ENCODE data around the gene MAPK1IP1L.
"Not testable (repeated sequence)": the region's sequence is repeated elsewhere in the genome, so short reads cannot be mapped to it uniquely, and the experiment has no call there.

Gene MAPK1IP1L

DNA sequence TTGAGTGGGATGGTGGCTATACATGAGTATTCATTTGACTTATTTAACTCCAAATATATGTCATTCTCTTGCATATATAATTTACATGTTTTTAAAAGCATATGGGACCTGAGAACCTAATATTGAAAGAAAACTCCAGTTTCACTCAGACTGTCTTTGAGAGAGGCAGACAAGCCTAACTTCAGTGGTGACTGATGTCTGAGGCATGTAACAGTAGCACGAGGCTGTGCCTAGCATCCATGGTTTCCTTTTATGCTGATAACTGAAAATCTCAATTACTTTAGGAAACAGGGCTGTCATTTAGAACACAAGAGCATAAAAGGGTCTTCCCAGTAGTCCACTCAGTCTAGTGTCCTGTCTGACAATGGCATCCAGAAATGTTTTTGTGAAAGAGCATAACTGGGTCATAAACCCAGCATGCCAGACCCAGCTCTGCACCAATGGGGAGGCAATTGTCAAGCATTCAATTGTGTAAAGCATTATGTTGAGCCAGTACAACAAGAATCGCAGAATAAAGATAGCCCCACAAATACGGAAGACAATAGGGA lies 24.3 kb downstream of the MAPK1IP1L start:
- Histone ChIP-seq H3K36me3 (ENCODE audit: control insufficient read depth, insufficient read depth, low read length) (no peaks in the 10 kb centered on the region), H3K27me3 (ENCODE audit: control insufficient read depth, insufficient read depth, low read length) (no peaks in the 10 kb centered on the region), H3K4me3 (ENCODE audit: low read depth, low read length) (no peak overlapping the region), H3K4me1 (ENCODE audit: control insufficient read depth, insufficient read depth, low read length) (peaks cover 9% of the 10 kb centered on the region; the same call in 1 of the 2 replicates), H3K9me3 (ENCODE audit: control insufficient read depth, insufficient read depth, low read depth, low read length) (no peaks in the 10 kb centered on the region), H3K9ac (ENCODE audit: low read length) (no peak overlapping the region), H3K27ac (ENCODE audit: low read depth, low read length) (no peak overlapping the region)

DNA sequence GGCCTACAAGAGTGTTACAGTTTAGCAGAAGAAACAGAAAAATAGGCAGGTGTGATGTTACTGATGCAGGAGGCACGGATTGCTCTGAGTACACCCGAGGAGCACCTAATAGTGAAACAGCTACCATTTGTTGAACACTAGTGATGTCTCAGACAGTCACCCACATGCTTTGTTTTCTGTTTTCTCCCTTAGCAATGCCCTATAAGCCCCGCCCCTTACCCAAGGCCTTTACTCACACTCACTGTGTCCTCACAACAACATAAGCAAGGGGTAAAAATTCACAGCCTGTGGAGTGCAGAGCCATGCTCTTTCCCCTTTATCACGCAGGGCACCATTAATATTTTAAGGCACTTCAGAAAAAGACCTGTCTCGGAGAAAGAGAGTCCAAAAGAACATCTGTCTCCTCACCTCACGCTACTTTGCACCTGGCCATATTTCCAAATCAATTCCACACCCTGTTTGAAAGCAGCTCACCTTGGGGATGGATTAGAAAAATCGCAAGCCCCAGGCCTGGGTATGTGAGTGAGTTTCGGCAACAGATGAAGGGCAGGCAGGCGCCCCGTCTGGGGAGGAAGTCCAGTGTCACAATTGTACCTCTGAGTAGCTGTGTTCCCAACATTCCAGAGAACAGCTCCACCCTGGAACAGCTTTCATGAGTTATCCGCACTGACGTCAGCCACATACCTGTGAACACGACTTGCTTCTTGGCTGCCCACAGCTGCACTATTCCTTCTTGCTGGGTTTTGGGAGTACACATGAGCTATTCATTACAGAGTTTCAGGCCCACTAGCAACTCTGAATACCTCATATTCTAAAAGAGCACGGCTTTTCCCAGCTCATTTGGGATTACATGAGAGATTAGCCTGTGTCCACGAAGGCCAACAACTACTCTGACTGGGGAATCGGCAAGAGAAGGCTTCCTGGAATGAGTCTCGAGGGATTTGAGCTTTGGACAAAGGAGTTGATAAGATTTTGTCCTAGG lies 26.0 kb downstream of the MAPK1IP1L start:
- Histone ChIP-seq H3K9ac (ENCODE audit: low read length) (no peak overlapping the region), H3K27me3 (ENCODE audit: control insufficient read depth, insufficient read depth, low read length) (no peaks in the 10 kb centered on the region), H3K9me3 (ENCODE audit: control insufficient read depth, insufficient read depth, low read depth, low read length) (no peaks in the 10 kb centered on the region), H3K36me3 (ENCODE audit: control insufficient read depth, insufficient read depth, low read length) (no peaks in the 10 kb centered on the region), H3K4me3 (ENCODE audit: low read depth, low read length) (no peak overlapping the region), H3K4me1 (ENCODE audit: control insufficient read depth, insufficient read depth, low read length) (peaks cover 2% of the 10 kb centered on the region; the same call in 1 of the 2 replicates), H3K27ac (ENCODE audit: low read depth, low read length) (no peak overlapping the region)

DNA sequence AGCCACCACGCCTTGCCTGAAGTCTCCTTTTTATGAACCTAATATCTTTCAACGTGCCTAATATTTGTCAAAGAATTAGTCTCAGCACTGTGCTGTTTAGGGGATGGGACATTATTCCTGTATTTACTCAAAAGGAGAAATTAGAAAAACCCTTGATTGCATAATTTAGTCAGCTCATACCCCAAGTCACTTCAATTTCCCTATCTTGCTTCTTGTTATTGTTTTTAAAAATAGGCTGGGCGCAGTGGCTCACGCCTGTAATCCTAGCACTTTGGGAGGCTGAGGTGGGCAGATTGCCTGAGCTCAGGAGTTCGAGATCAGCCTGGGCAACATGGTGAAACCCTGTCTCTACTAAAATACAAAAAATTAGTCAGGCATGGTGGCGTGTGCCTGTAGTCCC lies 28.5 kb downstream of the MAPK1IP1L start:
- not testable (repeated sequence) for H3K4me1 ChIP-seq (ENCODE audit: control insufficient read depth, insufficient read depth, low read length); H3K27ac ChIP-seq (ENCODE audit: low read depth, low read length); H3K9me3 ChIP-seq (ENCODE audit: control insufficient read depth, insufficient read depth, low read depth, low read length); H3K27me3 ChIP-seq (ENCODE audit: control insufficient read depth, insufficient read depth, low read length); H3K36me3 ChIP-seq (ENCODE audit: control insufficient read depth, insufficient read depth, low read length); H3K9ac ChIP-seq (ENCODE audit: low read length); H3K4me3 ChIP-seq (ENCODE audit: low read depth, low read length)

DNA sequence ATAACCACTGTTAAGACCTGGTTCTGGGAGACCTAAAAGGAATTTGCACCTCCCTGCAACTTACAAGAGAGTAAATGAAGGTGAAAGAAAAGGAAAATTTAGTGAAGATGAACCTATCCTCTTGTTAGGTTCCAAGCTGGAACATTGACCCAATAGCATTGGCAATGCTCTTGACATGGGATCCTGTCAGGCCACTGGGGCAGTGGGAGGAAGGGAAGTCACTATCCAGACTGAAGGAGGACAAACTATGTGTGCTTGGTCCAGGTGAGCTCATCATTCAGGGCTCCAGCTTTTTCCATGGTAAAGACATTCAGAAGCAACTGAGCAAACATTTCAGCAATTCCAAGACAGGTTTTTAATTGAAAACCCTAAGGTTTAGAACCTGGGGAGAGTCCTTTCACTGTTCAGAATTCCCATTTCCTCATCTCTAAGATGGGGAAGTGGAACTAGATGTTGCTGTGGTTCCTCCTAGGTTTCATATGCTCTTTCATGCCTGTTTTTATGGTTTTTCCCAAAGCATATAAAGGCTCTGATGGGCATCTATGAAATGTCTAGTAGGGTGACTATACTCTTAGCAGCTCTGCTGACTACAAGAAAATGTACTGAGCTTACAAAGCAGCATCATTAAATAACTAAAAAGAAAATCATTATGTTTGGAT lies 33.1 kb downstream of the MAPK1IP1L start:
- no peaks in the 10 kb centered on the region for H3K4me1 ChIP-seq (ENCODE audit: control insufficient read depth, insufficient read depth, low read length)
- H3K27ac ChIP-seq (ENCODE audit: low read depth, low read length): no peak overlapping the region
- no peaks in the 10 kb centered on the region for H3K36me3 ChIP-seq (ENCODE audit: control insufficient read depth, insufficient read depth, low read length)

DNA sequence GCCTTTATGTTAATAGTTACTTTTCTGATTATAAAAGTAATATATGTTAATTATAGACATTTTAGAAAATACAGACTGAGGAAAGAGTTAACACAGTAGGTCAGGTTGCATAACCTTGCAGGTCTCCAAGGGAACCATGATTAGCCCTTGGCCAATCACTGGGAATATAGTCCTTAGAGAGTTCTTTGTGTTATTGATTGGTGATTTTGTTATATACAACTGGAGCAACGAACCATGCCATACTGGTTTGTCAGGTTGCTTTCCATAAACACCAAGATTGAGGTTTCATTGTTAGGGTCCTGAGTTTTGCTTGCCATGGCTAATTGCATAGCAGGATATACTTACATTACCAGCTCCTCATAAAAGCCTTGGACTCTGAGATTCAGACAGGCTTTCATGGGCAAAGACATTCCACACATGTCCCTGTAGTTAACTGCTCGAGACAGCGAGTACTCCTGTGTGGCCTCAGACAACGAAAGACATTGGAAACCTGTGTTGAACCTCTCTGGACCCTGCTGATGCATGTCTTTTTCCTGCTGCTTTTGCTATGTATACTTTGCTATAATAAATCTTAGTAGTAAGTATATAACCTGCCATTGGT lies 33.7 kb downstream of the MAPK1IP1L start:
- H3K9ac ChIP-seq (ENCODE audit: low read length): no peak overlapping the region
- no peaks in the 10 kb centered on the region; the same call in 1 of the 2 replicates for H3K9me3 ChIP-seq (ENCODE audit: control insufficient read depth, insufficient read depth, low read depth, low read length)
- H3K4me3 ChIP-seq (ENCODE audit: low read depth, low read length): no peak overlapping the region

More for the DNA sequence above, 33.1 kb downstream of the MAPK1IP1L start:
- Histone ChIP-seq H3K27me3 (ENCODE audit: control insufficient read depth, insufficient read depth, low read length) (no peaks in the 10 kb centered on the region), H3K4me3 (ENCODE audit: low read depth, low read length) (no peak overlapping the region), H3K9me3 (ENCODE audit: control insufficient read depth, insufficient read depth, low read depth, low read length) (no peaks in the 10 kb centered on the region; the same call in 1 of the 2 replicates), H3K9ac (ENCODE audit: low read length) (no peak overlapping the region)

DNA sequence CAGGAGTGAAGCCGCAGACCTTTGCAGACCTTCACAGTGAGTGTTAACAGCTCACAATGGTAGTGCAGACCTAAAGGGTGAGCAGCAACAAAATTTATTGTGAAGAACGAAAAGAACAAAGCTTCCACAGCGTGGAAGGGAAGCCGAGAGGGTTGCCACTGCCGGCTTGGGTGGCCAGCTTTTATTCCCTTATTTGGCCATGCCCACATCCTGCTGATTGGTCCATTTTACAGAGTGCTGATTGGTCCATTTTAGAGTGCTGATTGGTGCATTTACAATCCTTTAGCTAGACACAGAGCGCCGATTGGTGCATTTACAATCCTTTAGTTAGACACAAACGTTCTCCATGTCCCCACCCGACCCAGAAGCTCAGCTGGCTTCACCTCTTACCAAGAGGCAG lies 35.5 kb downstream of the MAPK1IP1L start:
- Histone ChIP-seq H3K36me3 (ENCODE audit: control insufficient read depth, insufficient read depth, low read length) (no peaks in the 10 kb centered on the region), H3K27ac (ENCODE audit: low read depth, low read length) (no peak overlapping the region), H3K27me3 (ENCODE audit: control insufficient read depth, insufficient read depth, low read length) (no peaks in the 10 kb centered on the region), H3K9ac (ENCODE audit: low read length) (no peak overlapping the region), H3K9me3 (ENCODE audit: control insufficient read depth, insufficient read depth, low read depth, low read length) (no peaks in the 10 kb centered on the region; the same call in 1 of the 2 replicates), H3K4me1 (ENCODE audit: control insufficient read depth, insufficient read depth, low read length) (no peaks in the 10 kb centered on the region), H3K4me3 (ENCODE audit: low read depth, low read length) (no peak overlapping the region)

More for the DNA sequence above, 33.7 kb downstream of the MAPK1IP1L start:
- Histone ChIP-seq H3K4me1 (ENCODE audit: control insufficient read depth, insufficient read depth, low read length) (no peaks in the 10 kb centered on the region), H3K36me3 (ENCODE audit: control insufficient read depth, insufficient read depth, low read length) (no peaks in the 10 kb centered on the region), H3K27me3 (ENCODE audit: control insufficient read depth, insufficient read depth, low read length) (no peaks in the 10 kb centered on the region), H3K27ac (ENCODE audit: low read depth, low read length) (no peak overlapping the region)

DNA sequence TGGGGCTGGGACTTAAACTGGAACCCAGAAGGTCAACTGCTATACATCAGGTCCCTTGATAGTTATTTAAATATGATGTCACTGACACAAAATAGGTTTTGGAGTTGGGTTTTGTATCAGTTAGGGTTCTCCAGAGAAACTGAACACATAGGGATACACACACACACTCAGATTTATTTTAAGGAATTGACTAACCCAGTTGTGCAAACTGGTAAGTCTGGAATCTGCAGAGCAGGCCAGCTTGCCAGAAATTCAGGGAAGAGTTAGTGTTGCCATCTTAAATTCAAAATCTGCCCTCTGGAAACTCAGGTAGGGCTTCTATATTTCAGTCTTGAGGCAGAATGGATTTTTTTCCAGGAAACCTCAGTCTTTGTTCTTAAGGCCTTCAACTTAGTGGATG lies 36.9 kb downstream of the MAPK1IP1L start:
- H3K4me1 ChIP-seq (ENCODE audit: control insufficient read depth, insufficient read depth, low read length): no peaks in the 10 kb centered on the region
- no peak overlapping the region for H3K9ac ChIP-seq (ENCODE audit: low read length)
- H3K27me3 ChIP-seq (ENCODE audit: control insufficient read depth, insufficient read depth, low read length): no peaks in the 10 kb centered on the region
- no peak overlapping the region for H3K27ac ChIP-seq (ENCODE audit: low read depth, low read length)
- H3K36me3 ChIP-seq (ENCODE audit: control insufficient read depth, insufficient read depth, low read length): no peaks in the 10 kb centered on the region
- H3K9me3 ChIP-seq (ENCODE audit: control insufficient read depth, insufficient read depth, low read depth, low read length): no peaks in the 10 kb centered on the region; the same call in 1 of the 2 replicates
- no peak overlapping the region for H3K4me3 ChIP-seq (ENCODE audit: low read depth, low read length)

DNA sequence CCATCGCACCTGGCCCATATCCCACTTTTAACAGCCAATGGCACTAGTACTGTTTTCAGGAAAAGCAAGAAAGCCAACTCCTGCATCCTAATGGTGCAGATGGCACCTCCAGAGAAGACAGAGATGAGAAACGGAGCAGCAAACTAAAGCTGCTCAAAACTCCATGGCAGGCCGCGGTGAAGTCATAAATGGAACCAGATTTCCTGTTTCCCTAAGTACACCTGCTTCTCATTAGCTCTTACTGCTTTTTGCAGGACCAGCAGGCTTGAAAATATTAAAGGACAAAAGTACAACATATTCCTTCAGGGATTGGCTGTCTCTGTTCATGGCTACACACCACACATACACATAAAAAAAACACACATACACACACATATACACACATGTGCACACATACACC lies 40.9 kb downstream of the MAPK1IP1L start:
- H3K36me3 ChIP-seq (ENCODE audit: control insufficient read depth, insufficient read depth, low read length): no peaks in the 10 kb centered on the region
- H3K27me3 ChIP-seq (ENCODE audit: control insufficient read depth, insufficient read depth, low read length): no peaks in the 10 kb centered on the region
- H3K4me3 ChIP-seq (ENCODE audit: low read depth, low read length): no peak overlapping the region
- H3K9me3 ChIP-seq (ENCODE audit: control insufficient read depth, insufficient read depth, low read depth, low read length): no peaks in the 10 kb centered on the region
- no peak overlapping the region for H3K9ac ChIP-seq (ENCODE audit: low read length)
- H3K4me1 ChIP-seq (ENCODE audit: control insufficient read depth, insufficient read depth, low read length): peaks cover 5% of the 10 kb centered on the region
- no peak overlapping the region for H3K27ac ChIP-seq (ENCODE audit: low read depth, low read length)

DNA sequence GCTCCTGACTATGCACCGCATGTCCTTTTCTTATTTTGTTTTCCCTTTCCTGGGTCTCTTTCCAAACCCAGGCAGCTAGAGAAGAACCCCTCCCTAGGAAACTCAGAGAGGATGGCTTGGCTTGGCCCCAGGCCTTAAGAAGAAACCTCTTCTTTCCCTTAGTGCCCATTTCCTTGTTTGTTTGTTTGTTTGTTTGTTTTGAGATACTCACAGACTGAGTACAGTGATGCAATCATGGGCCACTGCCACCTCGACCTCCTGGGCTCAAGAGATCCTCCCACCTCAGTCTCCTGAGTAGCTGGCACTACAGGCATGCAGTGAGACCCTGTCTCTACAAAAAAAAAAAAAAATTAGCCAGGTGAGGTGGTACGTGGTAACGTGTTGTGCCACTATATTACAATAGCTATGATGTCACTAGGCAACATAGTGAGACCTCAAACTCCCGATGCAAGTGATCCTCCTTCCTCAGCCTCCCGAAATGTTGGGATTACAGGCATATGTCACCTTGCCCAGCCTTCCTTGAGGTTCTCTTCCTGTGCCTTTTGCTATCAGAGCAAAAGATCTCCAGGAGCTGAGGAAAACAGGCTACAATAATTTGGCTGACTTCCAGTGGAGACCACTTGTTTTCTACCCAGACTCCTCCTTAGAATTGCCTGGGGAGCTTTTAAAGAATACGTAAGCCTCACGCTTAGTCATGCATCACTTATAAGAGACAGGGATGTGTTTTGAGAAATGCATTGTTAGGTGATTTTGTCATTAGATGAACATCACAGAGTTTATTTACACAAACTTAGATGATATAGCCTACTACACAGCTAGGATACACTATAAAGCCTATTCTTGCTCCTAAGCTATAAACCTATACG lies 43.1 kb downstream of the MAPK1IP1L start:
- Histone ChIP-seq H3K27ac (ENCODE audit: low read depth, low read length) (no peak overlapping the region), H3K9me3 (ENCODE audit: control insufficient read depth, insufficient read depth, low read depth, low read length) (no peaks in the 10 kb centered on the region), H3K27me3 (ENCODE audit: control insufficient read depth, insufficient read depth, low read length) (no peaks in the 10 kb centered on the region), H3K36me3 (ENCODE audit: control insufficient read depth, insufficient read depth, low read length) (no peaks in the 10 kb centered on the region), H3K9ac (ENCODE audit: low read length) (no peak overlapping the region), H3K4me3 (ENCODE audit: low read depth, low read length) (no peak overlapping the region), H3K4me1 (ENCODE audit: control insufficient read depth, insufficient read depth, low read length) (peaks cover 5% of the 10 kb centered on the region)

DNA sequence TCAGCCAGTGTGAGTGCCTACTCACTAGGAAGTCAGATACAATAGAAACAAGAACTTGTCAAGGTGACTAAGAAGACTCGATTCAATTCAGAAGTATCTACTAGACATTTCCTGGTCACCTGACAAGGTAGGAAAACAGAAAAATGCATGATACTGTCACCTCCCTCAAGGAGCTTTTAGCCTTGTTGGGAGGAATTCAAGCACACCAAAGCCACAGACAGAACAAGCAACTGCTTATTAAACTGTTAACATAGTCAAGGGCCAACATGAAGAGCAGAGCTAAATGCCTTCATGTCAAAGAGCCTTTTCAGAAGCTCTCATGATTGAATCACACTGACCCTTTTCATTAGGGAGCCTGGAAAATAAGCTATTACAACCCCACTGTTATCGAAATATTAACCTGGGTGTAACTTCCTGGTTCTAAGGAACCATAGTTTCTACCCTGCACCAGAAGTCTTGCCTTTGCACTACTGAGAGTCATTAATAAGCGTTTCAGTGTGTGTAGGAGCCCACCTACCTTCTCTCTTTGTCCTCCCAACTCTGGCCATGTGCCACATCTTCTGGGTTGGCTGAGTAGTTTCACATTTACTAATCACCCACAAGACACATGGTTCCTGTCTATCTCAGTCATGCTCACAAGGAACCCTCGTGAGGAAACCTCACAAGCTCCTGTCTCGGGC lies 46.6 kb downstream of the MAPK1IP1L start:
- Histone ChIP-seq H3K27ac (ENCODE audit: low read depth, low read length) (no peak overlapping the region), H3K9me3 (ENCODE audit: control insufficient read depth, insufficient read depth, low read depth, low read length) (no peaks in the 10 kb centered on the region), H3K27me3 (ENCODE audit: control insufficient read depth, insufficient read depth, low read length) (no peaks in the 10 kb centered on the region), H3K36me3 (ENCODE audit: control insufficient read depth, insufficient read depth, low read length) (no peaks in the 10 kb centered on the region), H3K4me3 (ENCODE audit: low read depth, low read length) (no peak overlapping the region), H3K4me1 (ENCODE audit: control insufficient read depth, insufficient read depth, low read length) (peaks cover 19% of the 10 kb centered on the region), H3K9ac (ENCODE audit: low read length) (no peak overlapping the region)
